NOMO-1 (cell line): Measurements from ENCODE around the gene ZSCAN18.
"Not testable (repeated sequence)": the region's sequence is repeated elsewhere in the genome, so short reads cannot be mapped to it uniquely, and the experiment has no call there.

Experiments
- DNase-seq, 2 experiments: peaks; one replicate each; lab custom pipeline; 2025; ENCODE audit not compliant: unreplicated experiment in 2 of 2; lab: John Stamatoyannopoulos, UW

The ZSCAN18 gene, protein sequence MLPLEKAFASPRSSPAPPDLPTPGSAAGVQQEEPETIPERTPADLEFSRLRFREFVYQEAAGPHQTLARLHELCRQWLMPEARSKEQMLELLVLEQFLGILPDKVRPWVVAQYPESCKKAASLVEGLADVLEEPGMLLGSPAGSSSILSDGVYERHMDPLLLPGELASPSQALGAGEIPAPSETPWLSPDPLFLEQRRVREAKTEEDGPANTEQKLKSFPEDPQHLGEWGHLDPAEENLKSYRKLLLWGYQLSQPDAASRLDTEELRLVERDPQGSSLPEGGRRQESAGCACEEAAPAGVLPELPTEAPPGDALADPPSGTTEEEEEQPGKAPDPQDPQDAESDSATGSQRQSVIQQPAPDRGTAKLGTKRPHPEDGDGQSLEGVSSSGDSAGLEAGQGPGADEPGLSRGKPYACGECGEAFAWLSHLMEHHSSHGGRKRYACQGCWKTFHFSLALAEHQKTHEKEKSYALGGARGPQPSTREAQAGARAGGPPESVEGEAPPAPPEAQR

DNA sequence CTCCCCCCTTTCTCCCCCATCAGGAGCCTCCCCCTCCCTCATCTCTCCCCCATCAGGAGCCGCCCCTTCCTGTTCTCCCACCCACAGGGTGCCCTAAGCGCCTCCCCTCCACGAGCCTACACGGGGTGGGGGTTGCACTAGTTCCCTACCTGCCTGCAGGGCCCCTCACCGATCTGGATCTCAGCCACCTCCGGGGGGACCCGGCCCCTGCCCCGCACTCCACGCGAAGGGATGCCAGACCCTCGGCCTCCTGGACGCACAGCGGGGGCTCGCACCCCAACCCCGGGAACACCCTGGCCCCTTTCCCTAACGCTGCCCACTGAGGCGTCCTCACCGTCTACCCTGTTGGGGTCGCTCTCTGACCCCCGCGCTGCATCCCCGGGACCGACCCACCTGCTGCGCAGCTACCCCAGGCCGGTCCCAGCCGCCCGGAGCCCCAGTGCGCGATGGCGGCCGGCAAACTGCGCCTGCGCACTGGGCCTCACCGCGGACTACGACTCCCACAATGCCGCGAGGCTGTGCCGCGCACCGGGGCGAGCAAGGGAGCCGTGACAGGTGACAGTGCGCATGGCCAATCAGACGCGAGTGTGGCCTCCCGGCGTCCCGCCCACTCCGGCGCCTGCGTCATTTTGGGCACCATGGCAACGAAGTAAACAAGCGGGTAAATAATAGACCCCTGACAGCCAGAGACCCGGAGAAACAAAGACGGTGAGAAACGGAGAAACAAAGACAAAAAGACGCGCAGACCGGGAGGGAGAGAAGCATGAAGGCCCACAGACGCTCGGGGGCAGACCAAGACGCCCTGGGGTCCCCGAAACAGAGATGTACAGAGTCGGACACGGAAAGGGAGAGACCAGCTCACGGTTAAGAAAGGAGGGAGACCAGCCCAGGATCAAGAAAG is at the start of gene ZSCAN18:
TSS of gene ZSCAN18 (minus strand) at position 451 of the 901 bp plus-strand sequence. CDS start 7,964 bp downstream, outside the sequence.
- DNase-seq: no peak

- not testable (repeated sequence) for DNase-seq
Measured at GRCh38 chr19:58147475-58147874, 49.4 kb upstream of the ZSCAN18 start.

DNA sequence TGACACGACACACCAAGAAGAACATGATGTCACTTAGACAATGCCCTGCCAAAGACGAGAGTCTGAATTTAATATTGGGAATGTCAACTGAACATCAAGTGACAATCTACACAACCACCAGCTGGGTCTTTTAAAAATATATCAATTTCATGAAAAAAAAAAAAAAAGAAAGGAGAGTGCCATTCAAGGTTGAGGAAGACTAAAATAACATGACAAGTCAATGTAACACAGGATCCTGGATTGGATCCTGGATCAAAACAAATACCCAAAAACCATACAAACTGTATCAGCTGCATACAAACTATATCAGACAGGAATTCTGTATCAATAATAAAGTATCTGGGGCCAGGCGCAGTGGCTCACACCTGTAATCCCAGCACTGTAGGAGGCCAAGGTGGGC is 47.8 kb upstream of the ZSCAN18 start:
- no peak for DNase-seq

DNA sequence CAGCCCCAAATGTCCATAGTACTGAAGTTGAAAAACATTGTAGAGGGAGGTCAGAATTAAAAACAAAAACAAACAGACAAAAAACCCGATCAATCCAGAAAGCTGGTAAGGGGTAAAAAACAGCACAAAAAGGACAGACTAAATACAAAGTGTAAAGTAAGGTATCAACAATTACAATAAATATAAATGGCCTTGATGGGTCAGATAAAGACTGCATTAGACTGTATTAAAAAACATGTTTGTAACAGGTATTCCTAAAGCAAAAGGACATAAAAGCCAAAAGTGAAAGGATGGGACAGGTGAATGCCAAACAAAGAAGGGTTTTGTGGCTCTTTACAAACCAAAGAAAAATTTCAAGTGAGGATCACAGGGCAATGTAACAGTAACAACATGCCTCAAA is 36.2 kb upstream of the ZSCAN18 start:
- no peak for DNase-seq

GRCh38 chr19:58129284-58129683 is 31.3 kb upstream of the ZSCAN18 start:
- no peak for DNase-seq

GRCh38 chr19:58128041-58128685 is 30.1 kb upstream of the ZSCAN18 start:
- DNase-seq: no peak

DNA sequence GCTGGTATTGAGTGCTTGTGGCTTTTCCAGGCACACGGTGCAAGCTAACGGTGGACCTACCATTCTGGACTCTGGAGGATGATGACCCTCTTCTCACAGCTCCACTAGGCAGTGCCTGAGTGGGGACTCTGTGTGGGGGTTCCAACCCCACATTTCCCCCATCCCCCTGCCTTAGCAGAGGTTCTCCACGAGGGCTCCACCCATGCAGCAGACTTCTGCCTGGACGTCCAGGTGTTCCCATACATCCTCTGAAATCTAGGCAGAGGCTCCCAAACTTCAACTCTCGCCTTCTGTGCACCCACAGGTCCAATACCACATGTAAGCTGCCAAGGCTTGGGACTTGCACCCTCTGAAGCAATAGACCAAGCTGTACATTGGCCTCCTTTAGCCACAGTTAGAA is 25.3 kb upstream of the ZSCAN18 start:
- no peak for DNase-seq

GRCh38 chr19:58118979-58119733 is 21.1 kb upstream of the ZSCAN18 start:
- no peak for DNase-seq

DNA sequence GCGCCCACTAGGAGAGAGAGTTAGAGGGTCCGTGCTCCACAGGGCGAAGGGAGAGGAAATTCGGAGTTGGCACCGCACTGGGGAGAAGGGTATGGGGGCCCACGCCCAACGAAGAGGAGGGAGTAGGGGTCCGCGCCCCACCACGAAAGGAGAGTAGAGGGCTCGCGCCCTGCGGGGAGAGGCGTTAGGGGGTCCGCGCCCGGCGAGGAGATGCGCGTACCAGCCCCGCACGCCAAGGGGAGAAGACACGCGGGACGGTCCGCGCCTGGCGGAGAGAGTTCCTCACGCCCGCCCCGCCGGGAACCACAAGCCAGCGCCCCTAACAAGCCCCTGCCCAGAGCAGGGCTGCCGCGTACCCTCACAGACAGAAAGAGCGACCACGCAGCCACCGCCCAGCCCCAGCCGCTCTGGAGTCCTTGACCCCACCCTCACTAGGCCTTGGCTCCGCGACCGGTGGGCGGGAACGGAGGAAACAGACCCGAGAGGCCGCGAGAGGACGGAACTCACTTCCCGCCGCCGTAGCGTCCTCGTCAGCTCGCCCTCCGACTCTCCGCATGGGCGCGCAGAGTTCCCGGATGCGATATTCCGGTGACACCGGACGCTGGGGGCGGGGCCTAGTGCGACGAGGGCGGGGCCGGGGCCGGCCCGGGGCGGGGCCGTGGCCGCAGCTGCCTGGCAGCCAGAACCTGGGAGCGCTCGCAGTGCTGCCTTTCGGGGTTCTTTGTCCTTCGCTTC is 20.0 kb upstream of the ZSCAN18 start:
- DNase-seq: no peak

GRCh38 chr19:58108546-58108817 is 10.5 kb upstream of the ZSCAN18 start:
- DNase-seq: no peak

- DNase-seq: no peak
Measured at GRCh38 chr19:58107778-58108545, 9.9 kb upstream of the ZSCAN18 start.

DNA sequence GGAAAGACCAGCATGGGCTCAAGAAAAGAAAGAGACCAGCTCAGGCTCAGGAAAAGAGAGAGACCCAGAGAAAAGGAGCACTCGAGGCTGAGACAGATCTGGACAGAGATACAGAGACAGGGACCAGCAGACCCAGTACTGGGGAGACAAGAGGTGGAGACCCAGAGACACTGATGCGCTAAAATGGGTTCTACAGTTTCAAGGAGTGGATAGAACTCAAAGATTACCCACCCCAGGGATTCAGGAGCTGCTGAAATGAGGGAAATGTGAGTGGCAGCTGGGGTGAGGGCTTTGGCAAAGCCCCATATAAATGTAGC is 609 bp upstream of the ZSCAN18 start:
- no peak for DNase-seq

DNA sequence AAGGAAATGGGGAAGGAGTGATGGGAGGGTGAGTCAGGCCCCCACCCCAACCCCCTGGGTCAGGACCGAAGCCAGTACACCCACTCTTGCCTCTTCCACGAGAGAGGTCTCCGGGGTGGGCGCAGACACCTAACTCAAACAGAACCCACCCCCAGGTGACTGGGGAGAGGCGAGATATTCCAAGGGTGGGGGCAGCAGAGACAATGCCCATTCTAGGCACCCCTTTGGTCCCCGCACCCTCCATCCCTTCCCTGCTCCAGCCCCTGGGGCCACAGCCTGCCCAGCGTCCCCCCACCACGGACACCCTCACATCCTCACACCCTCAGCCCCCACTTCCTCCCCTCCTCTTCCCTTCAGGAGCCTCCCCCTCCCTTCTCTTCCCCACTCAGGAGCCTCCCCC is 682 bp downstream of the ZSCAN18 start:
- DNase-seq: no peak

GRCh38 chr19:58096884-58097283 is 1.1 kb downstream of the ZSCAN18 start:
- no peak for DNase-seq

GRCh38 chr19:58095328-58095727 is 2.7 kb downstream of the ZSCAN18 start:
- DNase-seq: no peak

GRCh38 chr19:58093071-58093470 is 5.0 kb downstream of the ZSCAN18 start:
- DNase-seq: no peak

DNA sequence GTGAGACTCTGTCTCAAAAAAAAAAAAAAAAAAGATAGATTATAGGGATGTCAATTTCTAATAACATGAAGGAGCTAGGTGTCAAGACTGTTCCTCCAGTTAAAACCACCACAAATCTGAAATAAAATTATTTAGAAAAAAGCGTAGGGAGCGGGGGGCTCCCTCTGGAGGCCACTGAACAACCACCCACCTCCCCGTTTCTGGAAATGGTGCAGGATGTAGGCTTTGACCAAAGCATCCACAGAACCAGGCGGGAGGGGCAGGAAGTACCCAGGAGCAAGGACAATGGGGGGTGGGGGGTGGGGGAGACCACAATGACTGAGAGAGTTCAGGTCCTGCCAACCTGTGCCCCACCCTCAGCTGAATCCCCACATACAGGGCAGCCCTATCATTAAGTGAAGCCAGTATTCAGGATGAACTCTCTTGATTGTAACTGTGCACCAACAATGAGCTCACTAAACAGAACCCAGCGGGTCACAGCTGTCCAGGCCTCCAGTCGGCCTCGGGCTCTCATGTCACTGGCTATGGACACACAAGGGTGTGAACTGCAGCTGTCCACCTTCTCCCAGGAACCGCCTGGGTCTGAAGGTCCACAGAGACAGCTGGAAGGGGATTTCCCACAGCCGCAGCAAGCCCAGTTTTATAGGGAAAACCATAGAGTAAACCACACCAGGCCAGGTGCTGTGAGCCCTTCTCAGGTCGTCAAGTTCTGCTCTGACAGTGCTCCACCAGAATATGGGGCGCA is 6.6 kb downstream of the ZSCAN18 start:
- DNase-seq: no peak

- DNase-seq: no peak
Measured at GRCh38 chr19:58089846-58090245, 8.2 kb downstream of the ZSCAN18 start.
